ACHN (cell line): ENCODE measurements around the gene MAD1L1.

ENCODE experiments used
- DNase-seq: peaks from one replicate; pipeline ENCODE4 v3.0.0-alpha.2; 2015
- in situ Hi-C: cut with HindIII; loops from 2 replicates; pipeline ENCODE4 v1.10.0; 2017; ENCODE audit warnings: low sequenced_read_pairs, low pct_ligation_motif_present, low pct_unique_long_range_greater_than_20kb

The MAD1L1 gene

GRCh38 chr7:2196381-2197378, 36.1 kb downstream of the MAD1L1 start:
- in situ Hi-C loops, result no loop called here

GRCh38 chr7:2195400-2196246, 37.1 kb downstream of the MAD1L1 start:
- in situ Hi-C loops, result no loop called here
- no peak for DNase-seq

More at GRCh38 chr7:2196381-2197378, 36.1 kb downstream of the MAD1L1 start:
- DNase-seq, result no peak

DNA sequence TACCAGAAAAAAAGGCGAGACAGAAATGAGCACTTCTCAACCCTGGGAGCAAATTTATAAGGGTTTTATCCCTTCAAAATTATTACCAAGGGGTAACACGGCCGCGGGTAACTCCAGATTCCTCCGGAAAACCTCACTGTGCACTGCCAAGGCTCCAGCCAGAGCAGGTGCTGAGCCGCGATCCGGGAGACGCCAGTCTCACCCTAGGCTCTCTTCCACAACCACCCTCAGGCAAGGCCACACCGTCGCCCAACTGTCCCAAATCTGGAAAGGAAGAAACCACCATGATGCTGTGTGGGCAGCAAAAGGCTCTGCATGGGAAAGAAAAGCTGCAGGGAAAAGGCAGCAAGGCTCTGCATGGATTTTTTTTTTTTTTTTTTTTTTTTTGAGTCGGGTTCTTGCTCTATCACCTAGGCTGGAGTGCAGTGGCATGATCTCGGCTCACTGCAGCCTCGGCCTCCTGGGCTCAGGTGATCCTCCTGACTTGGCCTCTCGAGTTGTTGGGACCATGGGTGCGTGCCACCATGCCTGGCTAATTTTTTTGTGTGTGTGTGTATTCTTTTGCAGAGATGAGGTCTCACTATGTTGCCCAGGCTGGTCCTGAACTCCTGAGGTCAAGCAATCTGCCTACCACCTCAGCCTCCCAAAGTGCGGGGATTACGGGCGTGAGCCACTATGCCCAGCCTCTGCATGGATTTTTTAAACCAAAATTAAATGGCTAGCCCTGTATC, 39.0 kb downstream of the MAD1L1 start:
- in situ Hi-C loops, result no loop called here
- no peak for DNase-seq

DNA sequence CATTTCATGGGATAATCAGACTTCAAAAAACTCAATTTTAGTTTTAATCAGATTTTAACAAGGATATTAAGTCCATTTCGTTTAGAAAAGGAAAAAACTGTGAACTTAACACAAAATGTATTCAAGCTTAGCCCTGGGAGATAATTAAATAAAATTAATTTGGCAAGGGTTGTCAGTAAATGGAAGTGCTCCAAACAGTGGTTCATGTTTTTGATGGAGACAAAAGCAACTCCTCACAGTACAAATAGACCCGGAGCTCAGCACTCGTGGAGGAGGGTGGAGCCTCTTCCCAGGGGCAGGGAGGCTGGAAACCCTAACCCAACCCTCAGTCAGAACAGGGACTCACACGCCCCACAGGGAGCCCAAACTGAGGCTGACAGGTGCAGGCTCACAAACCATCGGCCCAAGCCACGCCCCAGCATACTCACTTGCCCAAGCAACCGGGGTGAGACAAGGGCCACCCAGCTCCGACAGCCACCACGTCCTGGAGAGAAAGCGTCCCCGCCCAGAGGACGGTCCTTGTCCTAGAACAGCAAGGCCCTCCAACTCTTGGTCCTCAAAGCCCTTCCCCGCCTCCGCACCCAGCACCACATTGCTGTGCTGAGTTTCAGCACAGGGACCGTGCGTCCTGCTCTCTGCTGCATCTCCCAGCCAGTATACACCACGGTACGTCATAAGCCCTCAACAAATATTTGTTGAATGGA, 39.8 kb downstream of the MAD1L1 start:
- DNase-seq, result no peak
- in situ Hi-C loops, result no loop called here

DNA sequence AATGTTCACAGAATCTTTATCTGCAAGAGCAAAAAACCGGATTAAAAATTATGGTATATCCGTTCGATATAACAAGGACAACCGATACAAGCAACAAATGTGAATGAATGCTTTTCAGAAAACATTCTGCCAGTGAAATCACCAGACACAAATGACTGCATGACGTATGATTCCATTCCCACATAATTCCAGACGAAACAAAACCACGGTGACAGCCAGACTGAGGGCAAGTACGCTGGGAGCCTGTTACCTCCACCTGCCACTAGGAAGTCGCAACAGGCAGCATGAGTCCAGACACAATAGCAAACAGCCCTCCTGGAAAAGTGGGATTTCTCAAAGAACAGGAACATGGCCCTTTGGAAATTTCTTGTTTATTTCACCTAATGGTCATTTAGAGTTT, 41.7 kb downstream of the MAD1L1 start:
- in situ Hi-C loops, result no loop called here
- DNase-seq, result no peak

- in situ Hi-C loops, result no loop called here
- no peak for DNase-seq
These were observed 42.2 kb downstream of the MAD1L1 start for GRCh38 chr7:2190531-2190930.

GRCh38 chr7:2186166-2186565, 46.6 kb downstream of the MAD1L1 start:
- DNase-seq, result no peak
- in situ Hi-C loops, result no loop called here

- in situ Hi-C loops, result no loop called here
- DNase-seq, result no peak
These were observed 47.0 kb downstream of the MAD1L1 start for GRCh38 chr7:2185715-2186114.

GRCh38 chr7:2182461-2182860, 50.3 kb downstream of the MAD1L1 start:
- in situ Hi-C loops, result no loop called here
- DNase-seq, result no peak

- in situ Hi-C loops, result no loop called here
- DNase-seq, result no peak
These were observed 51.5 kb downstream of the MAD1L1 start for GRCh38 chr7:2181077-2181854.

DNA sequence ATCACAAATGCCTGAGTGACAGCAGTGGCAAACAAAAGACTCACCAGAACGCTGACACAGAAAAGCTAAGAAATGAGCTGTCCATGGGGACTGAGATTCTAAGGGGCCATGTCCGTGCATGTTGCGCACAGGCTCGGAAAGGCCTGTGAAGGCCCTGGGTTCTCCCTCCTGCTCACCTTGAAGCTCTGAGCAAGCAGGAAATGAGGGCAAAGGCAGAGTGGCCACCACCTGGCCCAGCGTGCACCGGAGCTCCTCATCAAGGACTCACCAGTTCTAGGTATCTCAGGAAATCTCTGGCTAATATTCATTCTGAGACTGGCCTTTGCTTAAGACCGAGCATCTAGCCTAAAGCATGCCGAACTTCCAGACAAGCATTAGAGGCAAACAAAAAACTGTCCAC, 52.7 kb downstream of the MAD1L1 start:
- in situ Hi-C loops, result no loop called here
- DNase-seq, result no peak

DNA sequence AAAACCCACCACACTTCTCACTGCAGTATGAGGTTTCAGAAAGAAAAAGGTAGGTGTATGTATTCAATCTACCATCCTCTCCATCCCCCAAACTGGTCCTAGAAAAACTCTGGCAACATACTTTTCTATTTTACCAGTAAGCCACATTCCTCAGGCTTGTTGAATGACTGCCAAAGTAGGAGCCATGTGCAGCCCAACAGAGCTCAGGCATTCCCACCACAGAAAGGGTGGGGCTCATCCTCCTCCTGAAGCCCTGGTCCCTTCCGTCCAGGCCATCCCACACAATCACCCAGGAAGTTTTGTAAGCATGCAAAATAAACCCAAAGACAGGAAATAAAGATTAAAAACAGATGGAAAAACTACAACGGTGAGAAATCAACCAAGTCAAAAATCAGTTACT, 57.2 kb downstream of the MAD1L1 start:
- DNase-seq, result peak; percentile 90
- in situ Hi-C loops, result no loop called here

DNA sequence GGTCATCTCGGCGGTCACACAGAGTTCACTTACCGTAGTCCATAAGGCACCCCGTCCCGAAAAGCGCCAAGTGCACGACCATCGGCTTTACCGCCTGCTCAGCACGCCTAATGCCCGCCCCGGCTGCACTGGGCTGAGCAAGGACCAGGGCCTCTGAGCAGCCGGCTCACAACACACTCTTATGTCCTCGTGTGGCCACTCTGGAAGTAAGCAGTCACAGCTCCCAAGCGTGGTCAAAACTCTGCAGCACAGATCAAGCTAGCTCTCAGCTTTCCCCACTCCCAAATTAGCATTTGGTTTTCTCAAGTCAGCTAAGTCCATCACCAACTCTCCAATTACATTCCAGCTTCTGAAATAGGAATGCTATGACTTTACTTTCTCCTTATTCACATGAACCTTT, 57.7 kb downstream of the MAD1L1 start:
- DNase-seq, result no peak

GRCh38 chr7:2173189-2173827, 59.4 kb downstream of the MAD1L1 start:
- in situ Hi-C loops, result no loop called here
- DNase-seq, result no peak

More for the DNA sequence above, 57.7 kb downstream of the MAD1L1 start:
- in situ Hi-C loops, result no loop called here

DNA sequence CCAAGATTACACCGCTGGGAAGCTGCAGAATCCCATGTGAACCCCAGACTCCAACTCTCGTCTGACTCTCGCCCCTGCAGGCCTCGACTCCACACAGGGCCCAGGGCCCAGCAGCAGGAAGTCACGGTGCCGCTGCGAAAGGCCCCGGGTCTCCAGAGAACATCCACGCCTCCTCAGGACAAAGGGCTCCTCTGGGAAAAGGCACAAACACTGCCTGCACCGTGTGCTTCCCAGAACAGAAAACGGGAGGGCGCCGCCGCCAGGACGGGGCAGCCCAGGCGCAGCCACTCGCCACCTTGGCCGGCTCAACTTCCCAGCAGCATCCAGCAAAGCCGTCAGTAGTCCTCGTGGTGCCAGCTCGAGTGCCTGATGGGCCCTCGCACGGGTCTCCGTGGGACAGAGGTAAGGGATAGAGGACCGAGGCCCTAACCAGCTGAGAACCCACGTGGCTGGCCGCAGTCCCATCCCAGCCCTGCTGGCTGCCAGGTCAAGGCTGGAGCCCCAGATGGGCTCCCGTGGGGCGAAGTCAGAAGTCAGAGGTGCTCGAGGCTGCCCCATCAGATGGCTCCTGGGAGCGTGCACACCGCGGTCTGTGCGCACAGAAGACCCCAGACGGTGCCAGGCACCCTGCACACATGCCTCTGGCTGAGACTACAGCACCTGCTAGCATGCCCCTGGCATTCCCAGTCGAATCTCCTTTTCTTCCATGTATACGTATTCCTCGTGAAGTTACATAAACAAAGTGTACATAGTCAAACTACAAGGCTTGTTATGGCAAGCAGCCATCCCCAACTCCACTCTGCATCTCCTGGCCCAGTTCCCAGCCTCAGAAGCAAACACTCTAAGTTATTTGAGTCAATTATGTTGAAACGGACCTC, 60.2 kb downstream of the MAD1L1 start:
- no peak for DNase-seq
- in situ Hi-C loops, result no loop called here

DNA sequence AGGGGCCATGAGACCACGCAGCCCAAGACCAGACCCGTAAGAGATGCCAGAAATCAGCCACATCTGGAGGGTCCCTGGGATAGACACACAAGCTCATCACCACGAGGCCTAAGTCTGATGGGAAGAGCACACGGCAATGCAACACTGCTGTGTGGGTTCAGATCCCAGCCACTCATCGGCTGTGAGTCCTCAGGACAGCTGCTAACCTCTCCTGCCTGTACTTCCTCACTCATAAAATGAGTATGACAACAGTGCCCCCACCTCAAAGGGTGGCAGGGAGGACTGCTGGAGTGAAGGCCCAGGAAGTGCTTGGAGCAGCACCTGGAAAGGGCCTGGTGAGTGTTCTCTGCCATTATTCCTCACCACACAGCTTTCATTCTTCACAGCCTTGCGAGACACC, 60.9 kb downstream of the MAD1L1 start:
- DNase-seq, result no peak
- in situ Hi-C loops, result no loop called here
